Stomach (tissue), 9 donors: Measurements from ENCODE around the gene ACACA. TPM values are rescaled to one million over a fixed set of nuclear protein-coding genes. Genes with fewer than 3 reads are reported as not detected.

Source experiments
- DNase-seq, 2 donors: peaks; one replicate each; pipeline versions ENCODE4 v3.0.0 to v3.0.0-alpha.2; 2013 to 2019
- H3K27ac ChIP-seq, 5 donors: fragments of 200-600 bp in 4 of 5; sonication (generic) in 4 of 5; one replicate each; pipeline ENCODE4 v1.5.1; 2013 to 2019; ENCODE audit warnings: mild to moderate bottlenecking in 1 of 5, moderate library complexity in 1 of 5
- H3K27me3 ChIP-seq, 3 donors: fragments of 200-600 bp; sonication (generic); one replicate each; pipeline ENCODE4 v1.5.1; 2017 to 2019; ENCODE audit warnings: mixed run types in 1 of 3
- H3K36me3 ChIP-seq, 4 donors: fragments of 200-600 bp; sonication (generic); 1 replicate in 3 of 4; 2 replicates in 1 of 4; pipeline ENCODE4 v1.5.1; 2016 to 2019
- H3K4me1 ChIP-seq, 4 donors: fragments of 200-600 bp; sonication (generic); one replicate each; pipeline ENCODE4 v1.5.1; 2016 to 2019
- H3K4me3 ChIP-seq, 4 donors: fragments of 200-600 bp; sonication (generic) in 3 of 4; one replicate each; pipeline ENCODE4 v1.5.1; 2016 to 2019; ENCODE audit warnings: mild to moderate bottlenecking in 1 of 4
- H3K9me3 ChIP-seq, 4 donors: fragments of 200-600 bp; sonication (generic); one replicate each; pipeline ENCODE4 v1.5.1; 2016 to 2019
- CTCF ChIP-seq, 7 experiments: fragments of 450-650 bp in 4 of 7; fragments of 200-600 bp in 3 of 7; sonication (generic) in 3 of 7; IDR thresholded peaks; one replicate each; pipeline ENCODE4 v1.5.1; 2016 to 2019; ENCODE audit warnings: antibody characterized with exemption in 7 of 7, control low read depth in 2 of 7, mild to moderate bottlenecking in 1 of 7
- EP300 ChIP-seq: sonication (generic); formaldehyde crosslinking; IDR thresholded peaks from one replicate; pipeline ENCODE4 v1.6.1; 2017; ENCODE audit warnings: antibody characterized with exemption
- POLR2A ChIP-seq, 4 donors: fragments of 450-650 bp; IDR thresholded peaks; one replicate each; pipeline ENCODE4 v1.6.1; 2016; ENCODE audit warnings: antibody characterized with exemption in 4 of 4, control low read depth in 2 of 4, mild to moderate bottlenecking in 1 of 4, moderate library complexity in 1 of 4
- POLR2AphosphoS5 ChIP-seq, 3 donors: sonication (generic); formaldehyde crosslinking; IDR thresholded peaks; one replicate each; pipeline ENCODE4 v1.6.1; 2016; ENCODE audit warnings: antibody characterized with exemption in 3 of 3
- WGBS, 5 donors: extraction: QIAGEN DNeasy Blood & Tissue Kit in 3 of 5; methylation state at CpG; one replicate each; pipeline versions ENCODE4 v1.1.5 to v1.1.7; 2013 to 2018; 5-methylcytosine and 5-hydroxymethylcytosine counted together
- intact Hi-C: fragments of 100-400 bp; cut with DNase I; formaldehyde crosslinking; loops from one replicate; pipeline ENCODE4 v1.15.1; 2023; ENCODE audit warnings: low total_unique reads
- polyA plus RNA-seq, 3 donors: library from polyadenylated mRNA; stranded (reverse); fragments of 200-250 nt; gene quantifications; one replicate each; pipeline ENCODE4 v1.2.3, GENCODE V29; 2013
- total RNA-seq, 5 donors: library from RNA; depleted of rRNA; stranded (reverse); fragments of >200 nt; gene quantifications; one replicate each; pipeline versions ENCODE4 v1.1.0 to v1.2.3, GENCODE V29; 2014 to 2016
- donor health status: healthy with polysubstance abuse.
- donor health status: Bipolar disorder and iron deficiency.
- donor health status: healthy.

ACACA gene
- total and polyA plus RNA-seq, 8 donors: 9.9 to 59.8 (median 27.7) TPM

GRCh38 chr17:37292429-37293139, 114.1 kb downstream of the ACACA start:
- WGBS, 5 donors: 69 to 80% (median 78%) methylated on average over 9 of the region's 9 CpGs
- H3K9me3 ChIP-seq: no peaks in the 10 kb centered on the region
- TF ChIP-seq POLR2A (IDR thresholded peaks at IDR 0.05) (no peak), POLR2AphosphoS5 (IDR thresholded peaks at IDR 0.05) (no peak)
- peak in 1 of 2 donors; percentile 34 for DNase-seq
- H3K27ac ChIP-seq: no peak overlapping the region
- H3K36me3 ChIP-seq: no peaks in the 10 kb centered on the region
- H3K27me3 ChIP-seq: no peaks in the 10 kb centered on the region
- intact Hi-C loops: no loop called here
- no peak overlapping the region for H3K4me3 ChIP-seq
- peaks cover 0 to 35% (median 12%) of the 10 kb centered on the region in 4 donors for H3K4me1 ChIP-seq

GRCh38 chr17:37291351-37291750, 115.3 kb downstream of the ACACA start:
- TF ChIP-seq EP300 (no peak), POLR2AphosphoS5 (IDR thresholded peaks at IDR 0.05) (no peak), CTCF (IDR thresholded peaks at IDR 0.05) (no peak), POLR2A (IDR thresholded peaks at IDR 0.05) (no peak)

GRCh38 chr17:37286430-37286829, 120.2 kb downstream of the ACACA start:
- H3K9me3 ChIP-seq: no peaks in the 10 kb centered on the region
- intact Hi-C loops: no loop called here
- no peak overlapping the region for H3K4me3 ChIP-seq
- no peak overlapping the region for H3K27ac ChIP-seq
- no peak for DNase-seq
- H3K4me1 ChIP-seq: peaks cover 0 to 13% (median 3%) of the 10 kb centered on the region in 4 donors
- 65 to 88% (median 71%) methylated on average over 1 of the region's 1 CpG for WGBS, 5 donors
- peaks cover 0 to 16% (median 8%) of the 10 kb centered on the region in 4 donors for H3K36me3 ChIP-seq
- TF ChIP-seq POLR2AphosphoS5 (IDR thresholded peaks at IDR 0.05) (no peak), CTCF (IDR thresholded peaks at IDR 0.05) (no peak), EP300 (no peak), POLR2A (IDR thresholded peaks at IDR 0.05) (no peak)
- H3K27me3 ChIP-seq: no peaks in the 10 kb centered on the region

More at GRCh38 chr17:37291351-37291750, 115.3 kb downstream of the ACACA start:
- Histone ChIP-seq H3K27me3 (no peaks in the 10 kb centered on the region), H3K36me3 (no peaks in the 10 kb centered on the region), H3K27ac (no peak overlapping the region), H3K9me3 (no peaks in the 10 kb centered on the region), H3K4me3 (no peak overlapping the region), H3K4me1 (peaks cover 0 to 35% (median 12%) of the 10 kb centered on the region in 4 donors)
- intact Hi-C loops: no loop called here
- WGBS, 5 donors: 69 to 84% (median 79%) methylated on average over 4 of the region's 4 CpGs
- no peak for DNase-seq

GRCh38 chr17:37284191-37284590, 122.4 kb downstream of the ACACA start:
- DNase-seq: no peak
- 18 to 58% (median 44%) methylated on average over 2 of the region's 2 CpGs for WGBS, 5 donors
- Histone ChIP-seq H3K27me3 (no peaks in the 10 kb centered on the region), H3K36me3 (peaks cover 0 to 24% (median 15%) of the 10 kb centered on the region in 4 donors), H3K4me3 (no peak overlapping the region), H3K27ac (no peak overlapping the region), H3K4me1 (peaks cover 0 to 9% (median 3%) of the 10 kb centered on the region in 4 donors), H3K9me3 (no peaks in the 10 kb centered on the region)
- TF ChIP-seq POLR2AphosphoS5 (IDR thresholded peaks at IDR 0.05) (no peak), POLR2A (IDR thresholded peaks at IDR 0.05) (no peak), CTCF (IDR thresholded peaks at IDR 0.05) (no peak), EP300 (no peak)
- intact Hi-C loops: no loop called here

GRCh38 chr17:37283414-37283961, 123.1 kb downstream of the ACACA start:
- peaks cover 0 to 16% (median 3%) of the 10 kb centered on the region in 4 donors for H3K4me1 ChIP-seq
- no peaks in the 10 kb centered on the region for H3K9me3 ChIP-seq
- no peak for DNase-seq
- no peak overlapping the region for H3K27ac ChIP-seq
- no peak overlapping the region for H3K4me3 ChIP-seq
- H3K27me3 ChIP-seq: no peaks in the 10 kb centered on the region
- TF ChIP-seq POLR2AphosphoS5 (IDR thresholded peaks at IDR 0.05) (no peak), EP300 (no peak), POLR2A (IDR thresholded peaks at IDR 0.05) (no peak), CTCF (IDR thresholded peaks at IDR 0.05) (no peak)
- peaks cover 0 to 24% (median 15%) of the 10 kb centered on the region in 4 donors for H3K36me3 ChIP-seq
- intact Hi-C loops: no loop called here
